Measurements from ENCODE around the gene CDH23. TPM values are rescaled to one million over a fixed set of nuclear protein-coding genes. Genes with fewer than 3 reads are reported as not detected.

CDH23 gene
- total RNA-seq, 1 experiment from 2014 or later = 2.9 TPM

- TF ChIP-seq KAT7 (CRISPR knock-in tag; IDR thresholded peaks at IDR 0.05; ENCODE audit: borderline replicate concordance) = no peak
- no peak for TF ChIP-seq ZSCAN18 (CRISPR knock-in tag; IDR thresholded peaks at IDR 0.05)
These were observed 3.6 kb upstream of the CDH23 start (continued) for GRCh38 chr10:71392791-71393781.

- ChIA-PET POLR2A (no interaction called here), CTCF (interaction anchor here (1.3 to 8.8 kb wide), 3 partner anchors 10 to 303 kb away, joined by 3 to 120 read pairs (median 6); partner anchors contain the start of gene SLC29A3)
- no peak for ATAC-seq
- no peak for DNase-seq (ENCODE audit: low spot score)
- Mint-ChIP-seq H3K36me3 (no peaks in the 10 kb centered on the region), H3K9me3 (no peaks in the 10 kb centered on the region), H3K27ac (no peak overlapping the region), H3K4me1 (peaks cover 16% of the 10 kb centered on the region), H3K27me3 (ENCODE audit: low read depth) (peaks cover 44% of the 10 kb centered on the region), H3K4me3 (no peak overlapping the region)
- TF ChIP-seq MYBL2 (CRISPR knock-in tag; IDR thresholded peaks at IDR 0.05) (no peak), ZNF317 (CRISPR knock-in tag; IDR thresholded peaks at IDR 0.05; ENCODE audit: borderline replicate concordance, low read depth) (no peak), ZNF512 (CRISPR knock-in tag; IDR thresholded peaks at IDR 0.05; ENCODE audit: borderline replicate concordance) (no peak), NFATC4 (CRISPR knock-in tag; IDR thresholded peaks at IDR 0.05) (no peak), JAZF1 (CRISPR knock-in tag; IDR thresholded peaks at IDR 0.05) (no peak), KAT7 (CRISPR knock-in tag; IDR thresholded peaks at IDR 0.05; ENCODE audit: borderline replicate concordance) (no peak), ZNF532 (CRISPR knock-in tag; IDR thresholded peaks at IDR 0.05; ENCODE audit: borderline replicate concordance) (no peak), HMGXB4 (CRISPR knock-in tag; IDR thresholded peaks at IDR 0.05) (no peak), ZNF121 (CRISPR knock-in tag; IDR thresholded peaks at IDR 0.05) (no peak), NR3C1 (CRISPR knock-in tag; conservative IDR thresholded peaks at IDR 0.05; ENCODE audit: low read depth) (no peak), SMAD3 (CRISPR knock-in tag; IDR thresholded peaks at IDR 0.05; ENCODE audit: borderline replicate concordance) (no peak), USF1 (CRISPR knock-in tag; IDR thresholded peaks at IDR 0.05) (no peak)
These were observed 2.8 kb upstream of the CDH23 start for GRCh38 chr10:71393841-71394475.

Data from WTC11 (cell line).